HG02943 (cell line): Measurements from ENCODE around the gene PCDHA10.
"Not testable (repeated sequence)": the region's sequence is repeated elsewhere in the genome, so short reads cannot be mapped to it uniquely, and the experiment has no call there.

Source experiments
- ATAC-seq: cut with Tn5 transposase; IDR thresholded peaks from one replicate; pipeline ENCODE4 v1.9.1; 2021; ENCODE audit warnings: mild to moderate bottlenecking, low read depth, moderate library complexity; ENCODE audit not compliant: unreplicated experiment

Gene PCDHA10

DNA sequence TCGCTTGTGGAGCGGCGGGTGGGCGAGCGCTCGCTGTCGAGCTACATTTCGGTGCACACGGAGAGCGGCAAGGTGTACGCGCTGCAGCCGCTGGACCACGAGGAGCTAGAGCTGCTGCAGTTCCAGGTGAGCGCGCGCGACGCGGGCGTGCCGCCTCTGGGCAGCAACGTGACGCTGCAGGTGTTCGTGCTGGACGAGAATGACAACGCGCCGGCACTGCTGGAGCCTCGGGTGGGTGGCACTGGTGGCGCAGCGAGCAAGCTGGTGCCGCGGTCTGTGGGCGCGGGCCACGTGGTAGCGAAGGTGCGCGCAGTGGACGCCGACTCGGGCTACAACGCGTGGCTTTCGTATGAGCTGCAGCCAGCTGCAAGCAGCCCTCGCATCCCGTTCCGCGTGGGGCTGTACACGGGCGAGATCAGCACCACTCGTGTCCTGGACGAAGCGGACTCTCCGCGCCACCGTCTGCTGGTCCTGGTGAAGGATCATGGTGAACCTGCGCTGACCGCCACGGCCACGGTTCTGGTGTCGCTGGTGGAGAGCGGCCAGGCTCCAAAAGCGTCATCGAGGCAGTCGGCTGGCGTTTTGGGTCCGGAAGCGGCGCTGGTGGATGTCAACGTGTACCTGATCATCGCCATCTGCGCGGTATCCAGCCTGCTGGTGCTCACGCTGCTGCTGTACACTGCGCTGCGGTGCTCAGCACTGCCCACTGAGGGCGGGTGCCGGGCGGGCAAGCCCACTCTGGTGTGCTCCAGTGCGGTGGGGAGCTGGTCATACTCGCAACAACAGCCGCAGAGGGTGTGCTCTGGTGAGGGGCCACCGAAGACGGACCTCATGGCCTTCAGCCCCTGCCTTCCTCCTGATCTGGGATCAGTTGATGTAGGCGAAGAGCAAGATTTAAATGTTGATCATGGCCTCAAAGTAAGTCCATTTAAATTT is 12.6 kb upstream of the PCDHA10 start:
- no peak for ATAC-seq

DNA sequence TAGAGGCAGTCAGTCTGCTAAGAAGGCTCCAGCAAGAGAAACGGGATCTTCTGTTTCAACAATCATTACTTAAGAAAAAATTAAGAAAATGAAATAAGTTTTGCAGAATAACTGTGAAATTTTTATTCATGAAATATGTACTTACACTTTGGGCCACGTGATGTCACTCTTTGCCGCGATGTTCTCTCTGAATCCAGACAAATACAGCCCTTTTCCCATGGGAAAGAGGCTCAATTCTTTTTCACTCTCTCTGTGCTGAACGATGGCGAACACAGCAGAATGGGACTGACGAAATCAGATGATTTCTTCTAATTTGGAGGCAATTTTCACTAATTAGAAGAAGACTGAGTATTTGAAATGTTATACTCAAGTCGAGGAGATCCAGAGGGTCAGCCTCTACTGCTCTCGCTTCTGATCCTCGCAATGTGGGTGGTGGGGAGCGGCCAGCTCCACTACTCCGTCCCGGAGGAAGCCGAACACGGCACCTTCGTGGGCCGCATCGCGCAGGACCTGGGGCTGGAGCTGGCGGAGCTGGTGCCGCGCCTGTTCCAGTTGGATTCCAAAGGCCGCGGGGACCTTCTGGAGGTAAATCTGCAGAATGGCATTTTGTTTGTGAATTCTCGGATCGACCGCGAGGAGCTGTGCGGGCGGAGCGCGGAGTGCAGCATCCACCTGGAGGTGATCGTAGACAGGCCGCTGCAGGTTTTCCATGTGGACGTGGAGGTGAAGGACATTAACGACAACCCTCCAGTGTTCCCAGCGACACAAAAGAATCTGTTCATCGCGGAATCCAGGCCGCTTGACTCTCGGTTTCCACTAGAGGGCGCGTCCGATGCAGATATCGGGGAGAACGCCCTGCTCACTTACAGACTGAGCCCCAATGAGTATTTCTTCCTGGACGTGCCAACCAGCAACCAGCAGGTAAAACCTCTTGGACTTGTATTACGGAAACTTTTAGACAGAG is 7.3 kb upstream of the PCDHA10 start, which contains the start of gene PCDHA9:
TSS of gene PCDHA9 (plus strand) at position 244 of the 964 bp plus-strand sequence. CDS start at position 358, 114 bp downstream.
- not testable (repeated sequence) for ATAC-seq

DNA sequence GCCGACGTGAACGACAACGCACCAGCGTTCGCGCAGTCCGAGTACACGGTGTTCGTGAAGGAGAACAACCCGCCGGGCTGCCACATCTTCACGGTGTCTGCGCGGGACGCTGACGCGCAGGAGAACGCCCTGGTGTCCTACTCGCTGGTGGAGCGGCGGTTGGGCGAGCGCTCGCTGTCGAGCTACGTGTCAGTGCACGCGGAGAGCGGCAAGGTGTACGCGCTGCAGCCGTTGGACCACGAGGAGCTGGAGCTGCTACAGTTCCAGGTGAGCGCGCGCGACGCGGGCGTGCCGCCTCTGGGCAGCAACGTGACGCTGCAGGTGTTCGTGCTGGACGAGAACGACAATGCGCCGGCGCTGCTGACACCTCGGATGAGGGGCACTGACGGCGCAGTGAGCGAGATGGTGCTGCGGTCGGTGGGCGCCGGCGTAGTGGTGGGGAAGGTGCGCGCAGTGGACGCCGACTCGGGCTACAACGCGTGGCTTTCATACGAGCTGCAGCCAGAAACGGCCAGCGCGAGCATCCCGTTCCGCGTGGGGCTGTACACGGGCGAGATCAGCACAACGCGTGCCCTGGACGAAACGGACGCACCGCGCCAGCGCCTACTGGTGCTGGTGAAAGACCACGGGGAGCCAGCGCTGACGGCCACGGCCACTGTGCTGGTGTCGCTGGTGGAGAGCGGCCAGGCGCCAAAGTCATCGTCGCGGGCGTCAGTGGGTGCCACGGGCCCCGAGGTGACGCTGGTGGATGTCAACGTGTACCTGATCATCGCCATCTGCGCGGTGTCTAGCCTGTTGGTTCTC is 5.7 kb upstream of the PCDHA10 start:
- not testable (repeated sequence) for ATAC-seq

DNA sequence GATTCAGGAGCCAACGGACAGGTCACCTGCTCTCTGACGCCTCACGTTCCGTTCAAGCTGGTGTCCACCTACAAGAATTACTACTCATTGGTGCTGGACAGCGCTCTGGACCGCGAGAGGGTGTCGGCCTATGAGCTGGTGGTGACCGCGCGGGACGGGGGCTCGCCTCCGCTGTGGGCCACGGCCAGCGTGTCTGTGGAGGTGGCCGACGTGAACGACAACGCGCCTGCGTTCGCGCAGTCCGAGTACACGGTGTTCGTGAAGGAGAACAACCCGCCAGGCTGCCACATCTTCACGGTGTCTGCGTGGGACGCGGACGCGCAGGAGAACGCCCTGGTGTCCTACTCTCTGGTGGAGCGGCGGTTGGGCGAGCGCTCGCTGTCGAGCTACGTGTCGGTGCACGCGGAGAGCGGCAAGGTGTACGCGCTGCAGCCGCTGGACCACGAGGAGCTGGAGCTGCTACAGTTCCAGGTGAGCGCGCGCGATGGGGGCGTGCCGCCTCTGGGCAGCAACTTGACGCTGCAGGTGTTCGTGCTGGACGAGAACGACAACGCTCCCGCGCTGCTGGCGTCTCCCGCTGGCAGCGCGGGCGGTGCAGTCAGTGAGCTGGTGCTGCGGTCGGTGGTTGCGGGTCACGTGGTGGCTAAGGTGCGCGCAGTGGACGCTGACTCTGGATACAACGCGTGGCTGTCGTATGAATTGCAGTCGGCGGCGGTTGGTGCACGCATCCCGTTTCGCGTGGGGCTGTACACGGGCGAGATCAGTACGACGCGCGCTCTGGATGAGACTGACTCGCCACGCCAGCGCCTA is 1.7 kb downstream of the PCDHA10 start:
- ATAC-seq = no peak

DNA sequence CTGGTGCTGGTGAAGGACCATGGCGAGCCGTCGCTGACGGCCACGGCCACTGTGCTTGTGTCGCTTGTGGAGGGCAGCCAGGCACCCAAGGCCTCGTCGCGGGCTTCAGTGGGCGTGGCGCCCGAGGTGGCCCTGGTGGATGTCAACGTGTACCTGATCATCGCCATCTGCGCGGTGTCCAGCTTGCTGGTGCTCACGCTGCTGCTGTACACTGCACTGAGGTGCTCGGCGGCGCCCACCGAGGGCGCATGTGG is 2.2 kb downstream of the PCDHA10 start:
- no peak for ATAC-seq

DNA sequence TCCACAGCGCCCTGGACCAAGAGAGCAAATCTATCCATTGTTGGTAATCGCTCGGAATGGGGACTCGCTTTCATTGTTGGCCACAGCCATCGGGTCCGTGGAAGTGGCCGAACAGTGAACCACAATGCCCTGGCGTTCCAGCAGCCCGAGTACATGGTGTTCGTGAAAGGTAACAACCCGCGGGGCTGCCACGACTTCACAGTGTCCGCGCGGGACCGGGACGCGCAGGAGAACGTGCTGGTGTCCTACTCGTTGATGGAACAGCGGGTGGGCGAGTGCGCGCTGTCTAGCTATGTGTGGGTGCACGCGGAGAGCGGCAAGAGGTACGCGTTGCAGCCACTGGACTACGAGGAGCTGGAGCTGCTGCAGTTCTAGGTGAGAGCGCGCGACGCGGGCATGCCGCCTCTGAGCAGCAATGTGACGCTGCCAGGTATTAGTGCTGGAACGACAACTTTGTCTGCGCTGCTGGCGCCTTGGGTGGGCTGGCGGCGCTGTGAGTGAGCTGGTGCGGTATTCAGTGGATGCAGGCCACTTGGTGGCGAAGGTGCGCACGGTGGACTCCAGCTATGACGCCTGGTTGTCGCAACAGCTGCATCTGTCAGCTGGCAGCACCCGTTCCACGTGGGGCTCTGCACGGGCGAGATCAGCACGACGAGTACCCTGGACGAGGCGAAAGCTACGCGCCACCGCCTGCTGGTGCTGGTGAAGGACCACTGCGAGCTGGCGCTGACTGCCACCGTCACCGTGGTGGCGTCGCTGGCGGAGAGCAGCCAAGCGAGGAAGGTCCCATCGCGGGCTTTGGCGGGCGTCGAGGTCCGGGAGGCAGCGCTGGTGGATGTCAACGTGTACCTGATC is 7.0 kb downstream of the PCDHA10 start:
- no peak for ATAC-seq

DNA sequence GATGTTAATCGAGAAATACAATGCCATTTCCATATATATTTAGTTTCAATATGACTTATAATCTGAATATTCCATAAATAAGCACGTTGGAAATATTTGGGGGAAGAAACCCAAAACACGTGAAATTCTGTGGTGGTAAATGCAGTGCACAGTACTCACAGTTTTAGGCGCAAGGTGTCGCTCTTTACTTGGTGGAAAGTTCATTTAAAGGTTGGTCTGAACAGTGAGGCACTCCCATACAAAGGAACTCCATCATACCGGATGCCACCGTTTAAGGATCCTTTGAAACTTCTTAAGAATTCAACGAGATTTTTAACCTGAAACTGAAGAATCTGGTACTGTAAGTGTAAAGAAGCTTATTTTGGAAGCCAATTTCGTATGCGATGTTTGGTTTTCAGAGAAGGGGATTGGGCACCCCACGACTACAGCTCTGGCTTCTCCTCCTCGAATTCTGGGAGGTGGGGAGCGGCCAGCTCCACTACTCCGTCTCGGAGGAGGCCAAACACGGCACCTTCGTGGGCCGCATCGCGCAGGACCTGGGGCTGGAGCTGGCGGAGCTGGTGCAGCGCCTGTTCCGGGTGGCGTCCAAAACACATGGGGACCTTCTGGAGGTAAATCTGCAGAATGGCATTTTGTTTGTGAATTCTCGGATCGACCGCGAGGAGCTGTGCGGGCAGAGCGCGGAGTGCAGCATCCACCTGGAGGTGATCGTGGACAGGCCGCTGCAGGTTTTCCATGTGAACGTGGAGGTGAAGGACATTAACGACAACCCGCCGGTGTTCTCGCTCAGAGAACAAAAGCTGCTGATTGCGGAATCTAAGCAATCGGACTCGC is 13.2 kb downstream of the PCDHA10 start, which contains the start of gene PCDHA11:
TSS of gene PCDHA11 (plus strand) at position 237 of the 834 bp plus-strand sequence. CDS start at position 384, 147 bp downstream.
- no peak for ATAC-seq

DNA sequence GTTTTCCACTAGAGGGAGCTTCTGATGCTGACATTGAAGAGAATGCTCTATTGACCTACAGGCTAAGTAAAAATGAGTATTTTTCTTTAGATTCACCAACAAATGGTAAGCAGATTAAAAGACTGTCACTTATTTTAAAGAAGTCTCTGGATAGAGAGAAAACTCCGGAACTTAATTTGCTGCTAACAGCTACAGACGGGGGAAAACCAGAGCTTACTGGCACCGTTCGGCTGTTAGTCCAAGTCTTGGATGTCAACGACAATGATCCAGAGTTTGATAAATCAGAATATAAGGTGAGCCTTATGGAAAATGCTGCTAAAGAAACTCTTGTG is 13.8 kb downstream of the PCDHA10 start:
- no peak for ATAC-seq

DNA sequence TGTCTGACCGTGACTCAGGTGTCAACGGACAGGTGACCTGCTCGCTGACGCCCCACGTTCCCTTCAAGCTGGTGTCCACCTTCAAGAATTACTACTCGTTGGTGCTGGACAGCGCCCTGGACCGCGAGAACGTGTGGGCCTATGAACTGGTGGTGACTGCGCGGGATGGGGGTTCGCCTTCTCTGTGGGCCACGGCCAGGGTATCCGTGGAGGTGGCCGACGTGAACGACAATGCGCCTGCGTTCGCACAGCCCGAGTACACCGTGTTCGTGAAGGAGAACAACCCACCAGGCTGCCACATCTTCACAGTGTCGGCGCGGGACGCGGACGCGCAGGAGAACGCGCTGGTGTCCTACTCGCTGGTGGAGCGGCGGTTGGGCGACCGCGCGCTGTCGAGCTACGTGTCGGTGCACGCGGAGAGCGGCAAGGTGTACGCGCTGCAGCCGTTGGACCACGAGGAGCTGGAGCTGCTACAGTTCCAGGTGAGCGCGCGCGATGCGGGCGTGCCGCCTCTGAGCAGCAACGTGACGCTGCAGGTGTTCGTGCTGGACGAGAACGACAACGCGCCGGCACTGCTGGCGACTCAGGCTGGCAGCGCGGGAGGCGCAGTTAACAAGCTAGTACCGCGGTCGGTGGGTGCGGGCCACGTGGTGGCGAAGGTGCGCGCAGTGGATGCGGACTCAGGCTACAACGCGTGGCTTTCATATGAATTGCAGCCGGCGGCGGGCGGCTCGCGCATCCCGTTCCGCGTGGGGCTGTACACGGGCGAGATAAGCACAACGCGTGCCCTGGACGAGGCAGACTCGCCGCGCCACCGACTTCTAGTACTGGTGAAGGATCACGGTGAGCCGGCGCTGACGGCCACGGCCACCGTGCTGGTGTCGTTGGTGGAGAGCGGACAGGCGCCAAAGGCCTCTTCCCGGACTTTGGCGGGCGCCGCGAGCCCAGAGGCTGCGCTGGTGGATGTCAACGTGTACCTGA is 14.8 kb downstream of the PCDHA10 start:
- no peak for ATAC-seq

DNA sequence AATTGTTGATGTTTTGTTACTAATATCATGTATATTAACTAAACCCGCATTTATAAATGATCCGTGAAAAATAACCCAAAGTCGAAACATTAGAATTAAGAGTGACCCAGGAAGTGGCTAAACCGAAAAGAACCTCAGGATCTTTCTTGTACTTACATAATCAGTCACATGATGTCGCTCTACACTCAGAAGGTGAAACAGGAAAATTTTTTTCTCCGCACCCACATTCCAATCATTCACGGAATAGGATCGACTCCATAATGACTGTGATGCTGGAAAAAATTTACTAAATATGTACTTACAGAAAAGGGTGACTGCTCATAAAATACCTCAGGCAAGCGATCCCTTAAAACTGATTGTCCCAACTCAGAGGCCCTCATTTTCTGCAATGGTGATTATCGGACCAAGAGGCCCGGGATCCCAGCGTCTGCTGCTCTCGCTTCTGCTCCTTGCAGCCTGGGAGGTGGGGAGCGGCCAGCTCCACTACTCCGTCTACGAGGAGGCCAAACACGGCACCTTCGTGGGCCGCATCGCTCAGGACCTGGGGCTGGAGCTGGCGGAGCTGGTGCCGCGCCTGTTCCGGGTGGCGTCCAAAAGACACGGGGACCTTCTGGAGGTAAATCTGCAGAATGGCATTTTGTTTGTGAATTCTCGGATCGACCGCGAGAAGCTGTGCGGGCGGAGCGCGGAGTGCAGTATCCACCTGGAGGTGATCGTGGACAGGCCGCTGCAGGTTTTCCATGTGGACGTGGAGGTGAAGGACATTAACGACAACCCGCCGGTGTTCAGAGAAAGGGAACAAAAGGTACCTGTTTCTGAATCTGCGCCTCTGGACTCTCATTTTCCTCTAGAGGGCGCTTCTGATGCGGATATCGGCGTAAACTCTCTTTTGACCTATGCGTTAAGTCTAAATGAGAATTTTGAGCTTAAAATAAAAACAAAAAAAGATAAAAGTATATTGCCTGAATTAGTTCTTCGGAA is 19.7 kb downstream of the PCDHA10 start, which contains the start of gene PCDHA12:
TSS of gene PCDHA12 (plus strand) at position 224 of the 981 bp plus-strand sequence. CDS start at position 389, 165 bp downstream.
- ATAC-seq = no peak

DNA sequence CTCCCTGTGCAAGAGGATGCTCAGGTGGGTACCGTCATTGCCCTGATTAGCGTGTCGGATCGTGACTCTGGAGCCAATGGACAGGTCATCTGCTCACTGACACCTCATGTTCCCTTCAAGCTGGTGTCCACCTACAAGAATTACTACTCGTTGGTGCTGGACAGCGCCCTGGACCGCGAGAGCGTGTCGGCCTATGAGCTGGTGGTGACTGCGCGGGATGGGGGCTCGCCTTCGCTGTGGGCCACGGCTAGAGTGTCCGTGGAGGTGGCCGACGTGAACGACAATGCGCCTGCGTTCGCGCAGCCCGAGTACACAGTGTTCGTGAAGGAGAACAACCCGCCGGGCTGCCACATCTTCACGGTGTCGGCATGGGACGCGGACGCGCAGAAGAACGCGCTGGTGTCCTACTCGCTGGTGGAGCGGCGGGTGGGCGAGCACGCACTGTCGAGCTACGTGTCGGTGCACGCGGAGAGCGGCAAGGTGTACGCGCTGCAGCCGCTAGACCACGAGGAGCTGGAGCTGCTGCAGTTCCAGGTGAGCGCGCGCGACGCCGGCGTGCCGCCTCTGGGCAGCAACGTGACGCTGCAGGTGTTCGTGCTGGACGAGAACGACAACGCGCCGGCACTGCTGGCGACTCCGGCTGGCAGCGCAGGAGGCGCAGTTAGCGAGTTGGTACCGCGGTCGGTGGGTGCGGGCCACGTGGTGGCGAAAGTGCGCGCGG is 21.0 kb downstream of the PCDHA10 start:
- ATAC-seq = not testable (repeated sequence)

DNA sequence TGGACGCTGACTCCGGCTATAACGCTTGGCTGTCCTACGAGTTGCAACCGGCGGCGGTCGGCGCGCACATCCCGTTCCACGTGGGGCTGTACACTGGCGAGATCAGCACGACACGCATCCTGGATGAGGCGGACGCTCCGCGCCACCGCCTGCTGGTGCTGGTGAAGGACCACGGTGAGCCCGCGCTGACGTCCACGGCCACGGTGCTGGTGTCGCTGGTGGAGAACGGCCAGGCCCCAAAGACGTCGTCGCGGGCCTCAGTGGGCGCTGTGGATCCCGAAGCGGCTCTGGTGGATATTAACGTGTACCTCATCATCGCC is 21.5 kb downstream of the PCDHA10 start:
- ATAC-seq = no peak

DNA sequence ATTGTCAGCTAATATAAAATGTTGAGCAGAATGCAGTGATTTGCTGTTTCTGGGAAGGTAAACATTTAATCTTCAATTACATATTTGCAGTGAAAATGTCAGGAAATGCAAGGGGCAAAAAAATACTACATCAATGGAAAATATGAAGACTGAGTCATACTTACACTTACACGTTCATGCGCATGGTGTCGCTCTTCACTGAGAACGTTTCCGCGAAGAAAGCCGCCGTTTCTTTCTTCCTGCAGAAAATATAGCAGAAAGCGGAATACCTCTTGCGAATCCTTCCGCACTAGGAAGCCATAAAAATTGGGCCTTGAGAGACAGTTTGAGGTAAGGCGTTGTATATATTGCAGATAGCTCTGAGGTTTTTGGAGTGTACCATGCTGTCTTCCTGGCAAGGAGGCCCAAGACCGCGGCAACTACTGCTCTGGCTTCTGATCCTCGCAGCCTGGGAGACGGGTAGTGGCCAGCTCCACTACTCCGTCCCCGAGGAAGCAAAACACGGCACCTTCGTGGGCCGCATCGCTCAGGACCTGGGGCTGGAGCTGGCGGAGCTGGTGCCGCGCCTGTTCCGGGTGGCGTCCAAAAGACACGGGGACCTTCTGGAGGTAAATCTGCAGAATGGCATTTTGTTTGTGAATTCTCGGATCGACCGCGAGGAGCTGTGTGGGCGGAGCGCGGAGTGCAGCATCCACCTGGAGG is 26.3 kb downstream of the PCDHA10 start, which contains the start of gene PCDHA13:
TSS of gene PCDHA13 (plus strand) at position 236 of the 702 bp plus-strand sequence. CDS start at position 381, 145 bp downstream.
- ATAC-seq = no peak

DNA sequence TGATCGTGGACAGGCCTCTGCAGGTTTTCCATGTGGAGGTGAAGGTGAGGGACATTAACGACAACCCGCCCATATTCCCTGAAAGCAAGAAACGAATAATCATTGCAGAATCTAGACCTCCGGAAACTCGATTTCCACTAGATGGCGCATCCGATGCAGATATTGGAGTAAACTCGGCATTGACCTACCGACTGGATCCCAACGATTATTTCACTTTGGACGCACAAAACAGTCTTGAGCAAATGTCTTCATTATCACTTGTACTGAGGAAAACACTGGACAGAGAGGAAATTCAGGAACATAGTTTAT is 26.8 kb downstream of the PCDHA10 start:
- no peak for ATAC-seq
